Mesodermal cell (in vitro differentiated cells): ENCODE measurements around the gene DPPA4. TPM values are rescaled to one million over a fixed set of nuclear protein-coding genes. Genes with fewer than 3 reads are reported as not detected.
"Not testable (repeated sequence)": the region's sequence is repeated elsewhere in the genome, so short reads cannot be mapped to it uniquely, and the experiment has no call there.

ENCODE experiments used
- H3K27ac ChIP-seq: 2 replicates; pipeline ENCODE4 v1.7.0; 2013; ENCODE audit warnings: mild to moderate bottlenecking, low read depth, low read length, moderate library complexity; ENCODE audit not compliant: severe bottlenecking
- H3K36me3 ChIP-seq: 2 replicates; pipeline ENCODE4 v1.7.1; 2013; ENCODE audit warnings: mild to moderate bottlenecking, low read length, moderate library complexity; ENCODE audit not compliant: control insufficient read depth, insufficient read depth
- H3K4me1 ChIP-seq: one replicate; pipeline ENCODE4 v1.7.1; 2013; ENCODE audit warnings: mild to moderate bottlenecking, low read length; ENCODE audit not compliant: insufficient read depth, control insufficient read depth, poor library complexity, severe bottlenecking
- H3K4me3 ChIP-seq: 2 replicates; pipeline ENCODE4 v1.7.0; 2013; ENCODE audit warnings: low read length, control low read depth, mild to moderate bottlenecking; ENCODE audit not compliant: insufficient read depth, poor library complexity, severe bottlenecking; ENCODE audit errors: extremely low read depth
- H3K9me3 ChIP-seq: 2 replicates; pipeline ENCODE4 v1.7.1; 2013; ENCODE audit warnings: mild to moderate bottlenecking, low read length, moderate library complexity; ENCODE audit not compliant: control insufficient read depth
- WGBS, 2 experiments: methylation state at CpG; one replicate each; pipeline ENCODE4 v1.1.5; 2013; ENCODE audit warnings: missing lambda C conversion rate in 2 of 2; ENCODE audit not compliant: insufficient coverage in 2 of 2; 5-methylcytosine and 5-hydroxymethylcytosine counted together
- polyA plus RNA-seq, 2 experiments: library from polyadenylated mRNA; stranded (reverse); fragments of 50-300 nt; gene quantifications; one replicate each; pipeline ENCODE4 v1.2.3, GENCODE V29; 2013

The DPPA4 gene
- 68.3 TPM for polyA plus RNA-seq (2013, experiment 1 of 2)
- 69.9 TPM for polyA plus RNA-seq (2013, experiment 2 of 2)

GRCh38 chr3:109337393-109337792, at the start of gene DPPA4:
DPPA4 (minus strand) TSS chr3:109337546; CDS start chr3:109337517, 29 bp downstream.
- Histone ChIP-seq H3K27ac (peak within 1 kb of the TSS; percentile 90), H3K4me3 (peak within 1 kb of the TSS; percentile 69), H3K4me1 (peaks cover 6% of the 10 kb centered on the region), H3K36me3 (peaks cover 19% of the 10 kb centered on the region), H3K9me3 (no peaks in the 10 kb centered on the region)
- 0 to 15% methylated on average over 1 to 4 of the region's 5 CpGs for whole genome bisulfite sequencing, 2 experiments

DNA sequence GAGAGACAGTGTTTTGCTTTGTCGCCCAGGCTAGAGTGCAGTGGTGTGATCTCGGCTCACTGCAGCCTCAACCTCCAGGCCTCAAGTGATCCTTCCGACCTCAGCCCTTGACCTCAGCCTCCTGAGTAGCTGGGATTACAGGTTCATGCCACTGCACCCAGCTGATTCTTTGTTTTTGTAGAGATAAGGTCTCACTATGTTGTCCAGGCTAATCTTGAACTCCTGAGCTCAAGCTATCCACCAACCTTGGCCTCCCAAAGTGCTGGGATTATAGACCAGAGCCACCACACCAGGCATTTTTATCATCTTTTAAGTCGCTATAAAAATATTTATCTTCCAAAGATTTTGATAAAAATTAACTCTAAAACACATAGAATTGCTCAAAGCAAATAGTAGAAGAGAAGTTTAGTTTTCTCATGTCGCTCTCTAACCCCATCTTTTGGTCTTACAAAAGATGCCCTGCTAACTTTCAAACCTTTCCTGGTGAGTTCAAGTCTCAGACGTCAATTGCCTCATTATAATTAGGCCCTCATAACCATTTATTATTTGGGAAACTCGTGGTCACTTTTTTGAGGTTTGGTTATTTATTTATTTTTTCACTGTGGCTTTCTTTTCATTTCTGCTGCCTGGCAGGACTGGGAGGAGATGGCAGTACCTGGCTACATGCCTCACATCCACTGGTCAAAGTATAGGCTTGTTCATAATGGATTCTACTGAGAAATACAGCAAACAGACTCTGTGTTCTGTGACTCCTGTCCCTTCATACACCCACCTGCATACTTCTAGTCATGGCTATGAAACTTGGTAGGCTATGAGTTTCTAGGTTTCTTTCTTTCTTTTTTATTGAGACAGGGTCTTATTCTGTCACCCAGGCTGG, 48.3 kb upstream of the DPPA4 start:
- H3K36me3 ChIP-seq, result no peaks in the 10 kb centered on the region
- H3K4me3 ChIP-seq, result no peak overlapping the region
- H3K9me3 ChIP-seq, result no peaks in the 10 kb centered on the region
- 75 to 86% methylated on average over 2 to 3 of the region's 7 CpGs for WGBS, 2 experiments
- no peak overlapping the region for H3K27ac ChIP-seq
- no peaks in the 10 kb centered on the region for H3K4me1 ChIP-seq

DNA sequence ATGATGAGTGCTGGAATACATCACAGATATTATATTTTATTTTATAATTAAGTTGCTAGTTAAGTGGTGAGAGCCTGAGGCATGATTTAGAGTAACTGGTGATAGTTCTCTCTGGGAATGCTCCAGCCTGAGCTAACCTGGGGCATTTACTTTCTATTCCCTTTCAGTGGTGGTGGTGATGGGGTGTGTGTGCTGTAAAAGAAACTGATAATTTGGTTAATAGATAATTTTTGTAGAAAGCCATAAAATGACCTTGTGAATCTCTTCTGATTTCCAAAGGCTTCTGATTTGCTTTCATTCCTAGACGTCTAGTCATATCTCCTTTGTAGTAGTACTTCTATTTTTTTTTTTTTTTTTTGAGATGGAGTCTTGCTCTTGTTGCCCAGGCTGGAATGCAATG, 46.8 kb upstream of the DPPA4 start:
- Histone ChIP-seq H3K4me3 (no peak overlapping the region), H3K27ac (no peak overlapping the region), H3K9me3 (no peaks in the 10 kb centered on the region), H3K4me1 (no peaks in the 10 kb centered on the region), H3K36me3 (no peaks in the 10 kb centered on the region)
- WGBS, 2 experiments, result no CpG with 5 or more reads among the region's 1 CpG

DNA sequence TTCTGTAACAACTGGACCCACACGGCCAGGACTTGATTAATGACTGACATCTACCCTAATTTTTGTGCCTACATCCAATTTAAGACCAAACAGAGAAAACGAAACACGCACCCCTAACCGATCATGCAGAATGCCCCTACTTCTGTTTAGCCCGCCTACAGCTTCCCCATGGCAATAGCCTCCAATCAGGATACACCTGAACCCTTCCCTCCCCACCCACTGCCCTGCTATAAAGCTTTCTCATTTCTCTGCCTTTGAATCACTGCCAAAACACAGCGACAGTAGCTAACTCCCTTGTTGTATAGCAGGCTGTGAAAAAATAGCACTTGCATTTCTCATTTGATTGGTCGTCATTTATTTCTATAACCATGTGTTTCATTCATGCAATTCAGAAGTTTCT, 45.2 kb upstream of the DPPA4 start:
- no peak overlapping the region for H3K4me3 ChIP-seq
- WGBS, 2 experiments, result 70 to 81% methylated on average over 4 to 6 of the region's 7 CpGs
- H3K9me3 ChIP-seq, result no peaks in the 10 kb centered on the region
- H3K4me1 ChIP-seq, result no peaks in the 10 kb centered on the region
- H3K36me3 ChIP-seq, result no peaks in the 10 kb centered on the region
- H3K27ac ChIP-seq, result no peak overlapping the region

DNA sequence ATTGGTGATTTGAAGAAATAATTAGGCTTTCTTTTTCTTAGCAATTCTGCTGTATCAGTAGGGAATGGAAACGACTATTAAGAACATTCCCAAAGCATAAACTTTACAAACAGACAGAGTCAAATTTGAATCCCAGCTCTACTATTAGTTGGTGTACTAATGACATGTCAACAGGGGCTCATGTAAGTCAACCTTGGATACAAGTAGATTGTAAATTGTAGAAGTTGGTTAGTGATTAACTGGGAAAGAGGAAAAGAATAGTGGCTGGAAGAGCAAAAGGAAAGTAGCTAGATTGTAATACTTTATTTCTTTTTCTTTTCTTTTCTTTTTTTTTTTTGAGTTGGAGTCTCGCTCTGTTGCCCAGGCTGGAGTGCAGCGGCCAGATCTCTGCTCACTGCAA, 38.6 kb upstream of the DPPA4 start:
- Histone ChIP-seq H3K4me1 (no peaks in the 10 kb centered on the region), H3K4me3 (no peak overlapping the region), H3K36me3 (no peaks in the 10 kb centered on the region), H3K27ac (no peak overlapping the region), H3K9me3 (no peaks in the 10 kb centered on the region)
- WGBS, 2 experiments, result 100% methylated on average over 2 of the region's 3 CpGs

DNA sequence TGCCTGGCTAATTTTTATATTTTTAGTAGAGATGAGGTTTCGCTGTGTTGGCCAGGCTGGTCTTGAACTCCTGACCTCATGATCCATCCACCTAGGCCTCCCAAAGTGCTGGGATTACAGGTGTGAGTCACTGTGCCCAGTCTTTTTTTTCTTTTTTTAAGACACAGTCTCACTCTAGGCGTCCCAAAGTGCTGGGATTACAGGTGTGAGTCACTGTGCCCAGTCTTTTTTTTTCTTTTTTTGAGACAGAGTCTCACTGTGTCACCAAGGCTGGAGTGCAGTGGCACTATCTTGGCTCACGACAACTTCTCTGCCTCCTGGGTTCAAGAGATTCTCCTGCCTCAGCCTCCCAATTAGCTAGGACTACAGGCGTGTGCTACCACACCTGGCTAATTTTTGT, 37.1 kb upstream of the DPPA4 start:
- not testable (repeated sequence) for H3K36me3 ChIP-seq, H3K4me1 ChIP-seq, H3K27ac ChIP-seq, H3K4me3 ChIP-seq, H3K9me3 ChIP-seq
- whole genome bisulfite sequencing, 2 experiments, result 80 to 88% methylated on average over 1 to 2 of the region's 4 CpGs

DNA sequence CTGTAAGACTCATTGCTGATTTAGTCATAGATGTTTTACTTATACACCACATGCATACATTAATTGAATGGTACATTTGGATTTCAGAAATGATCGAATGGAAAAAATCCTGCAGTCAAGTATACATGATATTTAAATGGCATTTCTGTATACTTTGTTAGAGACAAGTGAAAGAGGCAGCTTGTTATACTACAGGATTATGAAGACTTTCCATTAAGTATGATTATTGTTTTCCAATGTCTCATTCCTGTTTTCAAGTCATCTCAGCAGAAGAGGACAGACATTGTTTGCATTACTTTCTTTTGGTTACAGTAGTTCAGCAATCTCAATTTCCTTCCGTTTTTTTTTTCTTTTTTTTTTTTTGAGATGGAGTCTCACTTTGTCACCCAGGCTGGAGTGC, 36.6 kb upstream of the DPPA4 start:
- WGBS, 2 experiments, result no CpG with 5 or more reads among the region's 2 CpGs
- no peak overlapping the region for H3K27ac ChIP-seq
- no peak overlapping the region for H3K4me3 ChIP-seq
- H3K4me1 ChIP-seq, result no peaks in the 10 kb centered on the region
- H3K36me3 ChIP-seq, result no peaks in the 10 kb centered on the region
- H3K9me3 ChIP-seq, result no peaks in the 10 kb centered on the region

DNA sequence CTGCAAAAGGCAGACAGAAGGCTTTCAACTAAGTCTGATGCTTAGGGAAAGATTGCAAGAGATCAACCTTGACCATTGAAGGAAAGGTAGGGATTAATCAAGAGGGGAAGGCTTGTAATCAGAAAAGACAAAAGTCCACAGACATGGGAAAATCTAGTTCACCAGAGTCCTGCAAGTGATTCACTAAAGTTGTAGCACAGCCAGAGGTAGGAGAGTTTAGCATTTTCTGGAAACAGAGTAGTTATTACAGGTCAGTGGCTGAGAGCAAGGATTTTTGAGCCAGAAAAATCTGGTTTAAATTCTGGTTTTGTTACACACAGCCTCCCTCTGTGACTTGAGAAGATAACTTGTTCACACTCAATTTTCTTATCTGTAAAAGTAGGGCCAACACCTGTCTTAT, 35.3 kb upstream of the DPPA4 start:
- Histone ChIP-seq H3K4me1 (no peaks in the 10 kb centered on the region), H3K36me3 (no peaks in the 10 kb centered on the region), H3K9me3 (no peaks in the 10 kb centered on the region), H3K27ac (no peak overlapping the region), H3K4me3 (no peak overlapping the region)

DNA sequence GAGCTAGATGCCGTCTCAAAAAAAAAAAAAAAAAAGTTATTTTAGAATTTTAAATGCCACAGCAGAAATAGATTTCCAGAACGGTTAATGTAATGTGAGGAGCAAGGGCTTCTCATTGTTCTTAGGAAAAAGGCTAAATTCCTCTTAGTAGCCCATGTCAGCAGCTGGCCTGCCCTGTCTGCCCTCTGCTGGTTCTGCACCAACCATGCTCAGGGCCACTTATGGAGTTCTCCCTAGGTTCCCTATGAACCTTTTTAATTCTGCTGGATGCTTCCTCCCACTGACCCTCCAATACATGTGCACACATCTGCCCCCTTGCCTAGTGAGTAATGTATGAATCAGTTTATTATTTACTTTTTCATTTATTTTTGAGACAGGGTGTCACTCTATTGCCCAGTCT, 32.2 kb upstream of the DPPA4 start:
- WGBS, 2 experiments, result 55 to 83% methylated on average over 1 to 2 of the region's 2 CpGs
- H3K4me3 ChIP-seq, result no peak overlapping the region

DNA sequence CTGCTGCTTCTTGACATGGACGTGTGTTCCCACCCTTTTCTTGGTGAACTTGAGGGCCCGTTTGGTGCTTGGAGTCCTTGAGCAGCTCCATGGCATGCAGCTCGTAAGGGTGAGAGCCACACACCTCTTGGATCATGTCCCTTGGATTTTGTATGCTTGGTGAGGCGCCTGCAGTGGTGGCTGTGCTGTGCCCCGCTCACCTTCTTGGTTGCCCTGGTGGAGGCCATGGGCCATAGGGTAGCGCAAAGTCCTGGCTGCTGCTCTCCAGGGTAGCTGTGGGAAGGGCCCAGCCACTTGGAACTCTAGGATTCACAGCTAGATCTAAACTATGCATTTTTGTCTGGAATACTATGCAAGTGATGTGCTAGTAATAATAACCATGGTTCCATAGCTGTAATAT, 26.7 kb upstream of the DPPA4 start:
- Histone ChIP-seq H3K9me3 (no peaks in the 10 kb centered on the region), H3K36me3 (no peaks in the 10 kb centered on the region), H3K4me3 (no peak overlapping the region), H3K4me1 (no peaks in the 10 kb centered on the region), H3K27ac (no peak overlapping the region)
- WGBS, 2 experiments, result 90% methylated on average over 5 of the region's 6 CpGs

More for the DNA sequence above, 32.2 kb upstream of the DPPA4 start:
- no peaks in the 10 kb centered on the region for H3K9me3 ChIP-seq
- H3K4me1 ChIP-seq, result no peaks in the 10 kb centered on the region
- H3K27ac ChIP-seq, result no peak overlapping the region
- no peaks in the 10 kb centered on the region for H3K36me3 ChIP-seq

GRCh38 chr3:109363634-109364033, 26.3 kb upstream of the DPPA4 start:
- H3K4me3 ChIP-seq, result no peak overlapping the region
- no peak overlapping the region for H3K27ac ChIP-seq
- no peaks in the 10 kb centered on the region for H3K4me1 ChIP-seq
- no peaks in the 10 kb centered on the region for H3K9me3 ChIP-seq
- H3K36me3 ChIP-seq, result no peaks in the 10 kb centered on the region
